A673 (cell line): ENCODE measurements around the gene TANC2.

Experiments used
- CTCF ChIP-seq: fragments of 300-800, 200-600 bp; sonication (generic); conservative IDR thresholded peaks from 2 replicates; pipeline ENCODE4 v1.5.1; 2017; ENCODE audit warnings: low read depth, mild to moderate bottlenecking, antibody characterized with exemption, low read length, moderate library complexity, mixed read lengths
- EZH2 ChIP-seq: fragments of 200-600 bp; sonication (generic); IDR thresholded peaks from 2 replicates; pipeline ENCODE4 v1.6.1; 2017; ENCODE audit warnings: borderline replicate concordance, low read depth, mild to moderate bottlenecking, mixed read lengths, antibody characterized with exemption, low read length; ENCODE audit not compliant: poor library complexity, severe bottlenecking

- no peak for TF ChIP-seq CTCF
- no peak for TF ChIP-seq EZH2
Observed at GRCh38 chr17:62965686-62966425, at the start of gene TANC2.
